22Rv1 (cell line): Measurements from ENCODE around the gene SP9.

Source experiments
- H3K27ac ChIP-seq: fragments of 450-650 bp; 2 replicates; pipeline ENCODE4 v1.5.1; 2017
- ZFX ChIP-seq: fragments of 450-650 bp; IDR thresholded peaks from 2 replicates; pipeline ENCODE4 v1.6.1; 2017; ENCODE audit warnings: antibody characterized with exemption, borderline replicate concordance
- TF ChIP-seq, protein P1 (sequence below): fragments of 450-650 bp; IDR thresholded peaks from 2 replicates; pipeline ENCODE4 v1.5.1; 2017; ENCODE audit warnings: mild to moderate bottlenecking

The SP9 gene

DNA sequence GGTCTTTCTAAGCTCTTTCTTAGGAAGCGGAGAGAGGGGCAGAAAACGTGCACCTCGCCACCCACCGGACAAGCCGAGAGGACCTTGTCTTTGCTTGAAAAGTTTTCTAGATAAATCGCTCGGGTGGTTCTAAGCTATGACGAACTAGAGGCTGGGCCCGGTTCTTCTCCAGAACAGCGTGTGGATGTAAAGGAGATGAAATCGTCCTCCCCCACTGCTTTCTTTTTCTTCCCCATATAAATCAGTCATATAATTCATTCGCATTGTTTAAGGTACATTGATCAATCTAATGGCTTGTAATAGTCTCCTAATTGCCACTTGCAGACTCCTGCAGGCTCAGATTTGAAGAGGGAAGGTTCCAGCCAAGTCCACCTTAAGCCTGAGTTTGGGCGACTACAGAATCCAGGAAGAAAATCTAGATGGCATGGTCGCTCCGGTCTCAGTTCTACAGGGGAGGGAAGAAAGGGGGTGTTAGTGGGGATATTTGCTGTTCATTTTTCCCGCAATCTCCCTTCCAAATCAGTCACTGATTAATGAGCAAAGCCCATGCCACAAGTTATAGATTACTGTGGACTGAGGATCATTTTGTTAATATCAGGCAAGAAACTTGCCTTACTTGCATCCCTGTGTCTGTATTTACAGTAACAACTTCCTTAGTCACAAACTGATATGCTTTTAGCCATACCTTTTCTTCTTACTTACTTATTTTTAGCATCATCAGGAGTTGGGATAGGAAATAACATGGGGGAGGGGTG lies 5.6 kb upstream of the SP9 start:
- no peak for TF ChIP-seq ZFX
- TF ChIP-seq, protein P1, sequence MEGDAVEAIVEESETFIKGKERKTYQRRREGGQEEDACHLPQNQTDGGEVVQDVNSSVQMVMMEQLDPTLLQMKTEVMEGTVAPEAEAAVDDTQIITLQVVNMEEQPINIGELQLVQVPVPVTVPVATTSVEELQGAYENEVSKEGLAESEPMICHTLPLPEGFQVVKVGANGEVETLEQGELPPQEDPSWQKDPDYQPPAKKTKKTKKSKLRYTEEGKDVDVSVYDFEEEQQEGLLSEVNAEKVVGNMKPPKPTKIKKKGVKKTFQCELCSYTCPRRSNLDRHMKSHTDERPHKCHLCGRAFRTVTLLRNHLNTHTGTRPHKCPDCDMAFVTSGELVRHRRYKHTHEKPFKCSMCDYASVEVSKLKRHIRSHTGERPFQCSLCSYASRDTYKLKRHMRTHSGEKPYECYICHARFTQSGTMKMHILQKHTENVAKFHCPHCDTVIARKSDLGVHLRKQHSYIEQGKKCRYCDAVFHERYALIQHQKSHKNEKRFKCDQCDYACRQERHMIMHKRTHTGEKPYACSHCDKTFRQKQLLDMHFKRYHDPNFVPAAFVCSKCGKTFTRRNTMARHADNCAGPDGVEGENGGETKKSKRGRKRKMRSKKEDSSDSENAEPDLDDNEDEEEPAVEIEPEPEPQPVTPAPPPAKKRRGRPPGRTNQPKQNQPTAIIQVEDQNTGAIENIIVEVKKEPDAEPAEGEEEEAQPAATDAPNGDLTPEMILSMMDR = no peak
- H3K27ac ChIP-seq = no peak overlapping the region

DNA sequence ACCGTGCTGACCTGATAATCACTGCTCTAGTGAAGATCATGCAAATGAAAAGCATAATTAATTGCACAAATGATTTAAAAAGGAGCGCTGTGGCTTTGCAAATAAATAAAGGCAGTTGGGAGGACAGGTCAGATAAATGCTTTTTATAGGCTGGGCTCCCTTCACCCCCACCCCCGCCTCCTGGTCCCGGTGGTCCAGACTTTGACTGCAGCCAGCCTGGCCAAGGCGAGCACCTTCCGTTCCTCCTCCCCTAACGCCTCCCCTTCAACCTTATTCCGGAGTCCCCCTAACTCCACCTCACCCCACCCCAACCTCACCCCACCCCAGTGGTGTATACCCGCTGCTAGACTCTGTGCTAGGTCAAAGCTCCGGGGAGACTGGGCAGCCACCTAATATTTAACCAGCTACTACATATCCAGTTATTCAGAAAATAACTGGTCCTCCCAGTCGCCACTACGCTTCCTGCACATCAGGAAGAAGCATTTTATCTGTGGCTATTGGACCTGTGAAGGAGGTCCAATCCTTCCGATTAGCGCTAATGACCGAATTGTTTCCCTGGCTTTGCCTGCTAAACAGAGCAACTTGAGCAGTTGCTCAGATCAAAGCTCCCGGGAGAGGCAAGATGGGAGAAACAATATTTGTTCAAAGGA lies 3.7 kb upstream of the SP9 start:
- H3K27ac ChIP-seq = no peak overlapping the region
- no peak for TF ChIP-seq ZFX
- TF ChIP-seq, protein P1 = no peak

DNA sequence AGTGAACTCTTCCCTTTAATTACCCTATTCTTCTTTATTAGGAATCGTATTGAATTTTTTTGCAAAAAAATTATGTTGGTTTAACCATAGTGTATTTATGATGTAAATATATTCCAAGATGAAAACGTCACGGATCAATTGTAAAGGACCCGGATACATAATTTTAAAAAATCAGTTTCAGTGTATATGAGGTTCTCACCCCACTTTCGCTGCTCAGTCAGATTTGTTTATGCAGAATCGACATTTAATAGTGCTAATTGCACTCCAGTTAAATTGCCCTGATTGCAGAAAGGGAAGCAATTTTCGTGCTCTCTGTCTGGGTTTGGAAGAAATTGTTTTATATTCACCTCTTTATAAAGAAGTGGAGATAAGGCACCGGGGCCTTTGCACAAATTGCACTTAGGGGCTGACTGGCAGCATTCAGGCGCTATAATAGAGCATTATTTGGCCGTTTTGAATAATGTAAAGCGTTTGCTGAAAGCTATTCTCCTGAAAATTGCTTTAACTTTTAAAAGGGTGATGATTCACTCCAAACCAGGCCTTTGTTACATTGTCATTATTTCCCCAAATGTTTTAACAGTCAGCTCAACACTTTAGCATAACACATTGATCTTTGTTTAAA lies 3.0 kb upstream of the SP9 start:
- TF ChIP-seq, protein P1 = no peak
- TF ChIP-seq ZFX = no peak
- H3K27ac ChIP-seq = no peak overlapping the region

DNA sequence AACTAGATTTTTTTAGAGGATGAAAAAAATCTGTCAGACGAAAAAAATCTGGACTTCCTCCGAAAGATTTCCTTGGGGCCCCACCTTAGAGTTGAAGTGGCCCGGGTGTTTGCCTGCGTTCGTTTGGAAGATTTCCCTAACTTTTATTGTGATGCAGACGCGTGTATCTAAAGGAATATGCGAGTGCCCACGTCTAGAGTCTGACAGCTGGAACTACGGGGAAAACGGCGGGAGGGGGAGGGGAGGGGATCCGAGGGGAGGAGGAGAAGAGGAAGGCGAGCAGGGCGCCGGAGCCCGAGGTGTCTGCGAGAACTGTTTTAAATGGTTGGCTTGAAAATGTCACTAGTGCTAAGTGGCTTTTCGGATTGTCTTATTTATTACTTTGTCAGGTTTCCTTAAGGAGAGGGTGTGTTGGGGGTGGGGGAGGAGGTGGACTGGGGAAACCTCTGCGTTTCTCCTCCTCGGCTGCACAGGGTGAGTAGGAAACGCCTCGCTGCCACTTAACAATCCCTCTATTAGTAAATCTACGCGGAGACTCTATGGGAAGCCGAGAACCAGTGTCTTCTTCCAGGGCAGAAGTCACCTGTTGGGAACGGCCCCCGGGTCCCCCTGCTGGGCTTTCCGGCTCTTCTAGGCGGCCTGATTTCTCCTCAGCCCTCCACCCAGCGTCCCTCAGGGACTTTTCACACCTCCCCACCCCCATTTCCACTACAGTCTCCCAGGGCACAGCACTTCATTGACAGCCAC lies 2.4 kb upstream of the SP9 start:
- H3K27ac ChIP-seq = no peak overlapping the region
- no peak for TF ChIP-seq ZFX

DNA sequence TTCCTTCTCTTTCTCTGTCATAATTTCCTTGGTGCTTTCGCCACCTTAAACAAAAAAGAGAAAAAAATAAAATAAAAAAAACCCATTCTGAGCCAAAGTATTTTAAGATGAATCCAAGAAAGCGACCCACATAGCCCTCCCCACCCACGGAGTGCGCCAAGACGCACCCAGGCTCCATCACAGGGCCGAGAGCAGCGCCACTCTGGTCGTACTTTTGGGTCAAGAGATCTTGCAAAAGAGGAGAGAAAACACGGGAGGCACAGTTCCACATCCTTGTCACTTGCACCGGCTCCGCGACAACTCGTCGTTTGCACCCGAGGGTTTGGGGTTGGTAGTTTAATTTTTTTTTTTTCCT lies 1.8 kb upstream of the SP9 start:
- no peak for TF ChIP-seq ZFX
- TF ChIP-seq, protein P1 = no peak
- no peak overlapping the region for H3K27ac ChIP-seq

DNA sequence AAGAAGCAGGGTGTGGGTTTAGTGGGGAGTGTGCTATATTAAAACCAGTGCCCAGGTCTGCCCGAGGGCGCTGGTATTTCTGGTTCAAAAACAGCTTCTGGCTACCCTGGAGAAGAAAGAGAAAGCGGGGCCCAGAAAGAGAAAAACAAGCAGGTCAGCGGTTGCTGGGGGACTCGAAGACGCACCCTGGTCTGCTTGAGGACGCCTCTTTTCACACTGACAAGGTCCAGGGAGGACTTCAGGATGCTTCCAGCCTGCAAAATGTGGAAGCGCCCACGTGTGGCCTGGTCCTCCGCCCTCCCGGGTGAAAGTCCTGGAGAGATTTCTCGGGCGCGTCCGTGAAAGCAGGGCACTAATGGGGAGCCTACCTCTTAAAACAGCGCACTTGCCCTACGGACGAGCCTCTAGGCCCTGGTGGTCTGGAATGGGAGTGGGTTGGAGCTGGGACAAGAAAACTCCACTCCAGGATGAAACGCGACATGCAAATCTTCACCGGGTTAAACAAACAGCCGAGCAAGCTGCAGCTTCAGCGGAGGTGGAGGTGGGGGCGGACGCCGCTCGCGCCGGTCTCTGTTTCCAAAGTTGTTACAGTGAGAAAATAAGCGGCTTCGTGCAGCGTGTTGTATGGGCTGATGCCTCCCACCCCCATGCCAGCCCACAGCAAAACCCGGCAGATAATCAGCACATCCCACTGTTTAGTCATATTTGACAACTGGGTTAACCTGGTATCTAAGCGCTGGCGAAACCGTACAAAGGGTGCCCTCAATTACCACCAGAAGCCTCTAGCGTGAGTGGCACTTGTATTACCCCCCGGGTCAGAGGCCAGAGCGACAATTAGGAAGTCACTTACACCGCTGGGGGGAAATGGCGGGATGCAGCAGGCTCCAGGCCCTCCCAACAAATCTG lies 1.1 kb upstream of the SP9 start:
- no peak overlapping the region for H3K27ac ChIP-seq

More for the DNA sequence above, 1.1 kb upstream of the SP9 start:
- TF ChIP-seq ZFX = no peak
- TF ChIP-seq, protein P1 = no peak
